Measurements from ENCODE around the gene MED27.

MED27 gene

GRCh38 chr9:132031467-132032237, 48.0 kb downstream of the MED27 start:
- TF ChIP-seq ZFX (IDR thresholded peaks at IDR 0.05) (no peak), CTCF (conservative IDR thresholded peaks at IDR 0.05) (no peak)
- no peak overlapping the region for H3K27ac ChIP-seq

- H3K27ac ChIP-seq, result no peak overlapping the region
- TF ChIP-seq CTCF (conservative IDR thresholded peaks at IDR 0.05) (no peak), ZFX (IDR thresholded peaks at IDR 0.05) (no peak)
These were observed 48.9 kb downstream of the MED27 start for GRCh38 chr9:132030626-132031325.

GRCh38 chr9:132027752-132028663, 51.7 kb downstream of the MED27 start:
- no peak overlapping the region for H3K27ac ChIP-seq
- no peak for TF ChIP-seq CTCF (conservative IDR thresholded peaks at IDR 0.05)
- no peak for TF ChIP-seq ZFX (IDR thresholded peaks at IDR 0.05)

GRCh38 chr9:132026932-132027585, 52.6 kb downstream of the MED27 start:
- no peak overlapping the region for H3K27ac ChIP-seq

GRCh38 chr9:132025766-132026165, 53.9 kb downstream of the MED27 start:
- no peak for TF ChIP-seq ZFX (IDR thresholded peaks at IDR 0.05)
- no peak for TF ChIP-seq CTCF (conservative IDR thresholded peaks at IDR 0.05)
- H3K27ac ChIP-seq, result no peak overlapping the region

More at GRCh38 chr9:132026932-132027585, 52.6 kb downstream of the MED27 start:
- TF ChIP-seq CTCF (conservative IDR thresholded peaks at IDR 0.05) (no peak), ZFX (IDR thresholded peaks at IDR 0.05) (no peak)

- H3K27ac ChIP-seq, result no peak overlapping the region
- TF ChIP-seq ZFX (IDR thresholded peaks at IDR 0.05) (no peak), CTCF (conservative IDR thresholded peaks at IDR 0.05) (no peak)
These were observed 55.1 kb downstream of the MED27 start for GRCh38 chr9:132024589-132024988.

Data from C4-2B (cell line).